H1 (cell line): ENCODE measurements around the gene ANKEF1. TPM values are rescaled to one million over a fixed set of nuclear protein-coding genes. Genes with fewer than 3 reads are reported as not detected.
"Not testable (repeated sequence)": the region's sequence is repeated elsewhere in the genome, so short reads cannot be mapped to it uniquely, and the experiment has no call there.

Experiments
- CTCF ChIA-PET: fragments of 300-600 bp; sonication (Branson Sonifier 250); formaldehyde crosslinking; loops from one replicate; lab custom pipeline; 2021; ENCODE audit not compliant: partially characterized antibody; lab: Charles Lee
- POLR2A ChIA-PET: fragments of 300-600 bp; sonication (Branson Sonifier 250); formaldehyde crosslinking; loops from one replicate; lab custom pipeline; 2021; ENCODE audit warnings: inconsistent platforms; ENCODE audit not compliant: partially characterized antibody; lab: Charles Lee
- DNase-seq, 2 experiments: peaks; one replicate each; pipeline versions ENCODE4 v3.0.0 to v3.0.0-alpha.2; 2010 to 2022; ENCODE audit warnings: low spot score in 2 of 2, low read depth in 1 of 2, mixed read lengths in 1 of 2
- FAIRE-seq: peaks from 2 replicates; lab custom pipeline; 2011; peaks lifted over from hg19 to GRCh38; lab: Jason Lieb, UNC
- H2AFZ ChIP-seq: 2 replicates; pipeline ENCODE4 v1.8.1; 2012; ENCODE audit warnings: low read length, inconsistent platforms
- H2AK5ac ChIP-seq: 2 replicates; pipeline ENCODE4 v1.6.1; 2013; ENCODE audit warnings: low read depth, low read length
- H2BK120ac ChIP-seq: replicated peaks from 2 replicates; pipeline ENCODE3; 2013; ENCODE audit warnings: low read depth, low read length, inconsistent platforms
- H2BK12ac ChIP-seq: 2 replicates; pipeline ENCODE4 v1.6.1; 2013; ENCODE audit warnings: low read depth, low read length
- H2BK15ac ChIP-seq: 2 replicates; pipeline ENCODE4 v1.6.1; 2013; ENCODE audit warnings: low read length
- H2BK20ac ChIP-seq: 2 replicates; pipeline ENCODE4 v1.6.1; 2013; ENCODE audit warnings: low read length
- H2BK5ac ChIP-seq: 2 replicates; pipeline ENCODE4 v1.6.1; 2013; ENCODE audit warnings: low read depth, low read length
- H3K14ac ChIP-seq: 2 replicates; pipeline ENCODE4 v1.6.1; 2013; ENCODE audit warnings: inconsistent platforms; ENCODE audit not compliant: insufficient read length
- H3K18ac ChIP-seq: 2 replicates; pipeline ENCODE4 v1.6.1; 2013; ENCODE audit warnings: low read length; ENCODE audit errors: extremely low read depth
- H3K23ac ChIP-seq: 2 replicates; pipeline ENCODE4 v1.6.1; 2013; ENCODE audit warnings: inconsistent platforms; ENCODE audit not compliant: insufficient read length
- H3K23me2 ChIP-seq: 2 replicates; pipeline ENCODE4 v1.6.1; 2013; ENCODE audit warnings: low read depth, low read length
- H3K27ac ChIP-seq: 2 replicates; pipeline ENCODE4 v1.6.1; 2011; ENCODE audit warnings: low read depth, low read length, inconsistent platforms
- H3K27me3 ChIP-seq, 4 experiments: replicated peaks in 1 of 4; 1 replicate in 1 of 4; 2 replicates in 3 of 4; pipeline versions ENCODE4 v1.6.1 to v1.8.1; 2011 to 2013; ENCODE audit warnings: low read length in 3 of 4, mild to moderate bottlenecking in 3 of 4, inconsistent platforms in 2 of 4, mixed read lengths in 2 of 4, moderate library complexity in 1 of 4; ENCODE audit not compliant: control insufficient read depth in 3 of 4, insufficient read depth in 3 of 4; ENCODE audit errors: extremely low read depth in 1 of 4
- H3K36me3 ChIP-seq, 4 experiments: 2 replicates each; pipeline versions ENCODE4 v1.6.1 to v1.8.1; 2011 to 2013; ENCODE audit warnings: mild to moderate bottlenecking in 4 of 4, low read length in 3 of 4, moderate library complexity in 2 of 4, control low read depth in 1 of 4, inconsistent platforms in 1 of 4; ENCODE audit not compliant: insufficient read depth in 4 of 4, control insufficient read depth in 2 of 4
- H3K4ac ChIP-seq: replicated peaks from 2 replicates; pipeline ENCODE3; 2013; ENCODE audit warnings: low read length, low read depth, mixed read lengths, inconsistent platforms; ENCODE audit not compliant: insufficient read length
- H3K4me1 ChIP-seq, 4 experiments: replicated peaks in 1 of 4; 1 replicate in 1 of 4; 2 replicates in 3 of 4; pipeline versions ENCODE4 v1.6.1 to v1.8.1; 2011 to 2013; ENCODE audit warnings: low read length in 3 of 4, inconsistent platforms in 2 of 4, mixed read lengths in 1 of 4; ENCODE audit not compliant: insufficient read depth in 4 of 4, control insufficient read depth in 3 of 4
- H3K4me2 ChIP-seq, 2 experiments: 2 replicates each; pipeline versions ENCODE4 v1.6.1 to v1.8.1; 2011 to 2013; ENCODE audit warnings: low read depth in 2 of 2, low read length in 2 of 2, control low read depth in 1 of 2, inconsistent platforms in 1 of 2, mild to moderate bottlenecking in 1 of 2; ENCODE audit not compliant: insufficient read depth in 1 of 2
- H3K4me3 ChIP-seq, 4 experiments: fragments of 200-600, 300-600 bp in 1 of 4; sonication (generic), shearing (Covaris generic), sonication (Bioruptor Twin) in 1 of 4; 2 replicates each; pipeline versions ENCODE4 v1.5.1 to v1.8.1; 2011 to 2016; ENCODE audit warnings: low read length in 4 of 4, low read depth in 3 of 4, control low read depth in 2 of 4, inconsistent platforms in 2 of 4, mild to moderate bottlenecking in 2 of 4, mixed read lengths in 1 of 4, moderate library complexity in 1 of 4; ENCODE audit not compliant: insufficient read depth in 2 of 4; ENCODE audit errors: extremely low read depth in 1 of 4
- H3K56ac ChIP-seq: replicated peaks from 2 replicates; pipeline ENCODE3; 2013; ENCODE audit warnings: low read depth, mild to moderate bottlenecking, mixed read lengths, low read length, inconsistent platforms; ENCODE audit not compliant: insufficient read length
- H3K79me1 ChIP-seq: 2 replicates; pipeline ENCODE4 v1.6.1; 2013; ENCODE audit warnings: low read depth, low read length, control low read depth
- H3K79me2 ChIP-seq, 2 experiments: 2 replicates each; pipeline versions ENCODE4 v1.6.1 to v1.8.1; 2012 to 2013; ENCODE audit warnings: low read length in 2 of 2, mild to moderate bottlenecking in 2 of 2, inconsistent platforms in 1 of 2; ENCODE audit not compliant: insufficient read depth in 2 of 2, control insufficient read depth in 1 of 2
- H3K9ac ChIP-seq, 4 experiments: replicated peaks in 1 of 4; 1 replicate in 1 of 4; 2 replicates in 3 of 4; pipeline versions ENCODE4 v1.6.1 to v1.8.1; 2011 to 2013; ENCODE audit warnings: low read depth in 3 of 4, low read length in 3 of 4, control low read depth in 2 of 4, mild to moderate bottlenecking in 2 of 4, moderate library complexity in 2 of 4, inconsistent platforms in 1 of 4; ENCODE audit errors: extremely low read depth in 1 of 4
- H3K9me3 ChIP-seq, 2 experiments: 2 replicates each; pipeline versions ENCODE4 v1.6.1 to v1.8.1; 2012 to 2013; ENCODE audit warnings: mild to moderate bottlenecking in 2 of 2, moderate library complexity in 2 of 2, control low read depth in 1 of 2, inconsistent platforms in 1 of 2, low read depth in 1 of 2, low read length in 1 of 2, mixed read lengths in 1 of 2; ENCODE audit not compliant: insufficient read depth in 2 of 2
- H4K20me1 ChIP-seq, 2 experiments: replicated peaks in 1 of 2; 2 replicates each; pipeline versions ENCODE3 to v1.8.1; 2011 to 2013; ENCODE audit warnings: inconsistent platforms in 2 of 2, low read length in 2 of 2, mild to moderate bottlenecking in 1 of 2; ENCODE audit not compliant: insufficient read depth in 2 of 2, control insufficient read depth in 1 of 2
- H4K5ac ChIP-seq: 2 replicates; pipeline ENCODE4 v1.6.1; 2013; ENCODE audit warnings: low read length, low read depth, mixed read lengths, inconsistent platforms; ENCODE audit not compliant: insufficient read length
- H4K8ac ChIP-seq: 2 replicates; pipeline ENCODE4 v1.8.0; 2013; ENCODE audit warnings: mild to moderate bottlenecking, moderate library complexity, low read length, inconsistent platforms; ENCODE audit not compliant: insufficient read depth; ENCODE audit errors: extremely low read depth
- H4K91ac ChIP-seq: replicated peaks from 2 replicates; pipeline ENCODE3; 2013; ENCODE audit warnings: low read length, mixed read lengths, inconsistent platforms; ENCODE audit not compliant: insufficient read length
- WGBS, 2 experiments: shearing (Covaris generic) in 1 of 2; methylation state at CpG; one replicate each; pipeline versions ENCODE4 v1.1.6 to v1.1.7; 2013 to 2015; ENCODE audit warnings: low lambda C conversion rate in 2 of 2, mixed read lengths in 2 of 2, inconsistent platforms in 1 of 2, low coverage in 1 of 2, missing lambda C conversion rate in 1 of 2; ENCODE audit not compliant: insufficient replicate concordance in 2 of 2, insufficient coverage in 1 of 2, insufficient read length in 1 of 2; ENCODE audit errors: extremely low coverage in 1 of 2, missing lambda C conversion rate in 1 of 2; 5-methylcytosine and 5-hydroxymethylcytosine counted together
- polyA plus RNA-seq, 7 experiments: library from polyadenylated mRNA; depleted of rRNA in 3 of 7; stranded (reverse) in 5 of 7; unstranded in 2 of 7; fragments of >200 nt in 5 of 7; fragments of 200-250 nt in 2 of 7; gene quantifications; 1 replicate in 5 of 7; 2 replicates in 1 of 7; 4 replicates in 1 of 7; pipeline versions ENCODE4 v1.2.1 to v1.2.3, GENCODE V29; 2011 to 2013; ENCODE audit warnings: missing spikeins in 2 of 7, mixed read lengths in 2 of 7
- total RNA-seq: library from RNA; stranded (reverse); fragmentation: NEBNext Ultra II Directional; extraction: Animal tissue kit (Norgen Biotek cat#: 25700); gene quantifications from 2 replicates; pipeline ENCODE4 v1.2.1, GENCODE V29; 2021

ANKEF1 gene
- total and polyA plus RNA-seq, 2 of the 8 experiments (the other 6 are each of a cell fraction or from before 2014, with no cell fraction given): 2.8 to 10.0 TPM

DNA sequence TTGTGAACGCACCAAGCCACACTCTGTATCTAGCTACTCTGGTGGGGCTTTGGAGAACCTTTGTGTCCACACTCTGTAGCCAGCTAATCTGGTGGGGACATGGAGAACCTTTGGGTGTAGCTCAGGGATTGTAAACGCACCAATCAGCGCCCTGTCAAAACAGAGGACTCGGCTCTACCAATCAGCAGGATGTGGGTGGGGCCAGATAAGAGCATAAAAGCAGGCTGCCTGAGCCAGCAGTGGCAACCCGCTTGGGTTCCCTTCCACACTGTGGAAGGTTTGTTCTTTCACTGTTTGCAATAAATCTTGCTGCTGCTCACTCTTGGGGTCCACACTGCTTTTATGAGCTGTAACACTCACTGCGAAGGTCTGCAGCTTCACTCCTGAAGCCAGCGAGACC, 2.5 kb upstream of the ANKEF1 start:
- H3K4me1 ChIP-seq, H3K79me1 ChIP-seq, H3K79me2 ChIP-seq, H3K27me3 ChIP-seq, H3K23ac ChIP-seq, H3K23me2 ChIP-seq, H3K9ac ChIP-seq, DNase-seq, H3K27ac ChIP-seq, H2AK5ac ChIP-seq, H3K4me3 ChIP-seq, H2BK20ac ChIP-seq, H3K9me3 ChIP-seq, H4K20me1 ChIP-seq, H4K8ac ChIP-seq, H2BK120ac ChIP-seq, H4K91ac ChIP-seq, H3K4ac ChIP-seq, H3K4me2 ChIP-seq, H4K5ac ChIP-seq, POLR2A ChIA-PET, H2AFZ ChIP-seq, H3K18ac ChIP-seq, H3K36me3 ChIP-seq, H3K14ac ChIP-seq, FAIRE-seq, H3K56ac ChIP-seq, H2BK5ac ChIP-seq, H2BK12ac ChIP-seq, H2BK15ac ChIP-seq: not testable (repeated sequence)
- WGBS, 2 experiments: 93% methylated on average over 7 of the region's 7 CpGs; no CpG with 5 or more reads in 1 of the 2 experiments
- CTCF ChIA-PET: interaction anchor here (0.7 to 4.0 kb wide), 7 partner anchors 15 to 504 kb away, joined by 3 to 17 read pairs (median 4); no protein-coding TSS in a partner anchor
